OCI-LY3 (cell line): Measurements from ENCODE around the gene PRDM16.

Source experiments
- H2AFZ ChIP-seq: fragments of 200-600, 300-600 bp; shearing (Covaris generic); 2 replicates; pipeline ENCODE4 v1.6.0; 2014; ENCODE audit warnings: antibody characterized with exemption, low read depth, low read length
- H3K27ac ChIP-seq: fragments of 200-600, 300-600 bp; sonication (generic); 2 replicates; pipeline ENCODE4 v1.5.1; 2014; ENCODE audit warnings: mild to moderate bottlenecking, low read length, moderate library complexity, mixed read lengths
- H3K27me3 ChIP-seq: fragments of 200-600, 300-600 bp; sonication (generic); 2 replicates; pipeline ENCODE4 v1.6.1; 2014; ENCODE audit warnings: low read depth, low read length, mixed read lengths
- H3K36me3 ChIP-seq: fragments of 200-600, 300-600 bp; sonication (generic); replicated peaks from 2 replicates; pipeline ENCODE3; 2014; ENCODE audit warnings: low read depth, low read length, mixed read lengths
- H3K4me1 ChIP-seq: fragments of 300-600, 200-600 bp; sonication (generic); 2 replicates; pipeline ENCODE4 v1.6.1; 2014; ENCODE audit warnings: low read length, mixed read lengths
- H3K4me2 ChIP-seq: fragments of 200-600, 300-600 bp; sonication (generic); 2 replicates; pipeline ENCODE4 v1.6.1; 2014; ENCODE audit warnings: low read length, mixed read lengths
- H3K4me3 ChIP-seq: fragments of 300-600, 200-600 bp; sonication (generic); 2 replicates; pipeline ENCODE4 v1.5.1; 2014; ENCODE audit warnings: antibody characterized with exemption, mild to moderate bottlenecking, low read length, moderate library complexity
- H3K79me2 ChIP-seq: fragments of 300-600, 200-600 bp; shearing (Covaris generic); 2 replicates; pipeline ENCODE4 v1.6.1; 2014; ENCODE audit warnings: mild to moderate bottlenecking, low read length, mixed read lengths
- H3K9ac ChIP-seq: fragments of 300-600, 200-600 bp; shearing (Covaris generic); 2 replicates; pipeline ENCODE4 v1.6.0; 2014; ENCODE audit warnings: mild to moderate bottlenecking, low read length, moderate library complexity
- H3K9me3 ChIP-seq: fragments of 200-600, 300-600 bp; shearing (Covaris generic); 2 replicates; pipeline ENCODE4 v1.6.1; 2014; ENCODE audit warnings: low read length, mixed read lengths; ENCODE audit not compliant: insufficient read depth
- H4K20me1 ChIP-seq: fragments of 200-600, 300-600 bp; sonication (generic); 2 replicates; pipeline ENCODE4 v1.6.1; 2016; ENCODE audit warnings: low read length, mixed read lengths; ENCODE audit not compliant: insufficient read depth
- EZH2phosphoT487 ChIP-seq: fragments of 200-600 bp; shearing (Covaris generic); IDR thresholded peaks from 2 replicates; pipeline ENCODE4 v1.6.1; 2018; ENCODE audit warnings: antibody characterized with exemption, mixed run types, low read depth
- TF ChIP-seq, protein P1 (sequence below): fragments of 200-600, 300-600 bp; sonication (generic); IDR thresholded peaks from 2 replicates; pipeline ENCODE4 v1.5.1; 2014; ENCODE audit warnings: antibody characterized with exemption, low read length, low read depth

The PRDM16 gene

DNA sequence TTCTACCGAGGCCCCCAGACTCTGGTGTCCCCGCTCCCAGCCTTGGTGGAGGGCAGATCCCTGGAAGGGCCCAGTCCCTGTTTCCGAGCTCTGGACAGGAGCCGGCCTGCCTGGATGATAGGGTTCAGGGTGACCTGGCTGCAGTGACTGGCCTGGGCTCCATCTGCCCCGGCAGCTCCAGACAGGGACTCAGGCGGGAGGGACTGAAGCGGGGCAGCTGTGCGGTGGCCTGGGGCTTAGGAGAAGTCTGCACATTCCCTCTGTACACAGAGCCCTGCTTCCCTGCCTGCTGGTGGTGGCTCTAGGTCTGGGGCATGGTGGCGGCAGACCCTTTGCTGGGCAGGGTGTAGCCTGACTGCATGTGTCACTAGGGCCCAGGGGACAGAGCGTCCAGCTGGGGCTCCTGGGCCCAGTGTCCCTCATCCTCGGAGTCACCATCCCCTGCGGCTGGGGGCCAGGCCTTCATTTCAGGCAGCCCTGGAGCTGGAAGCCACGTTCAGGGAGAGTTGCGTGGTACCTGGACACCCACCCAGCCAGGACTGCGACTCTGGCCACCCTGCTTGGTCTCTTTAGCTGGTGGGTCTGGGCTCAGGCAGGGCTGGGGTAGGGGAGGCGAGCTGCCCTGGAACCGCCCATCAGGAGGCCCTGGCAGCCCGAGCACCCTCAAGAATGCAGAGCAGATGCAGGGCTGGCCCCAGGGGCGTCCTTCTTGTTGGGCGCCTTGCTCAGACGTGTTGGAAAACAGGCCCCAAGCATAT, 395.1 kb downstream of the PRDM16 start:
- no peaks in the 10 kb centered on the region for H3K36me3 ChIP-seq
- TF ChIP-seq, protein P1, sequence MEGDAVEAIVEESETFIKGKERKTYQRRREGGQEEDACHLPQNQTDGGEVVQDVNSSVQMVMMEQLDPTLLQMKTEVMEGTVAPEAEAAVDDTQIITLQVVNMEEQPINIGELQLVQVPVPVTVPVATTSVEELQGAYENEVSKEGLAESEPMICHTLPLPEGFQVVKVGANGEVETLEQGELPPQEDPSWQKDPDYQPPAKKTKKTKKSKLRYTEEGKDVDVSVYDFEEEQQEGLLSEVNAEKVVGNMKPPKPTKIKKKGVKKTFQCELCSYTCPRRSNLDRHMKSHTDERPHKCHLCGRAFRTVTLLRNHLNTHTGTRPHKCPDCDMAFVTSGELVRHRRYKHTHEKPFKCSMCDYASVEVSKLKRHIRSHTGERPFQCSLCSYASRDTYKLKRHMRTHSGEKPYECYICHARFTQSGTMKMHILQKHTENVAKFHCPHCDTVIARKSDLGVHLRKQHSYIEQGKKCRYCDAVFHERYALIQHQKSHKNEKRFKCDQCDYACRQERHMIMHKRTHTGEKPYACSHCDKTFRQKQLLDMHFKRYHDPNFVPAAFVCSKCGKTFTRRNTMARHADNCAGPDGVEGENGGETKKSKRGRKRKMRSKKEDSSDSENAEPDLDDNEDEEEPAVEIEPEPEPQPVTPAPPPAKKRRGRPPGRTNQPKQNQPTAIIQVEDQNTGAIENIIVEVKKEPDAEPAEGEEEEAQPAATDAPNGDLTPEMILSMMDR = no peak
- no peak for TF ChIP-seq EZH2phosphoT487
- H3K9ac ChIP-seq = no peak overlapping the region
- no peak overlapping the region for H2AFZ ChIP-seq
- H3K27ac ChIP-seq = no peak overlapping the region
- no peaks in the 10 kb centered on the region for H3K4me1 ChIP-seq
- no peaks in the 10 kb centered on the region for H4K20me1 ChIP-seq
- no peaks in the 10 kb centered on the region for H3K79me2 ChIP-seq
- no peak overlapping the region for H3K4me3 ChIP-seq
- H3K27me3 ChIP-seq = no peaks in the 10 kb centered on the region
- no peak overlapping the region for H3K4me2 ChIP-seq
- H3K9me3 ChIP-seq = no peaks in the 10 kb centered on the region

DNA sequence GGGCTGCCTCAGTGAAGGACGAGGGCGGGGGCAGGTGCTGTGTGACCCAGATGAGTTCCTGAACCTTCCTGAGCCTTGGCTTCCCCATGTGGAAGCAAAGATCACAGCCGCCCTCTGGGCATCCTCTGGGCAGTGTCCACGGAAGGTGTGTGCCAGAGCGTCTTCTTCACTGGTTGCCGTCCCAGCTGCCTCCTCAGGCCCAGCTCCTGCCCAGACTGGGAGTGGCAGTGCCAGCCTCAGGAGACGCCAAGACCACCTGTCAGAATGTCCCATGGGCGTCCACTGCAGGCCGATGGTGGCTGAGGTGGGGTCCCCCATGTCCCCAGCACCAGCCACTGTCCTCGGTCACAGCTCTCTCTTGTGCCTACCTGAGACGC, 395.6 kb downstream of the PRDM16 start:
- no peak overlapping the region for H3K9ac ChIP-seq
- no peaks in the 10 kb centered on the region for H4K20me1 ChIP-seq
- H3K4me3 ChIP-seq = no peak overlapping the region
- H2AFZ ChIP-seq = no peak overlapping the region
- no peak overlapping the region for H3K4me2 ChIP-seq
- no peaks in the 10 kb centered on the region for H3K36me3 ChIP-seq
- H3K4me1 ChIP-seq = no peaks in the 10 kb centered on the region
- no peaks in the 10 kb centered on the region for H3K27me3 ChIP-seq
- H3K27ac ChIP-seq = no peak overlapping the region
- no peaks in the 10 kb centered on the region for H3K9me3 ChIP-seq
- no peak for TF ChIP-seq EZH2phosphoT487
- TF ChIP-seq, protein P1 = no peak
- H3K79me2 ChIP-seq = no peaks in the 10 kb centered on the region

DNA sequence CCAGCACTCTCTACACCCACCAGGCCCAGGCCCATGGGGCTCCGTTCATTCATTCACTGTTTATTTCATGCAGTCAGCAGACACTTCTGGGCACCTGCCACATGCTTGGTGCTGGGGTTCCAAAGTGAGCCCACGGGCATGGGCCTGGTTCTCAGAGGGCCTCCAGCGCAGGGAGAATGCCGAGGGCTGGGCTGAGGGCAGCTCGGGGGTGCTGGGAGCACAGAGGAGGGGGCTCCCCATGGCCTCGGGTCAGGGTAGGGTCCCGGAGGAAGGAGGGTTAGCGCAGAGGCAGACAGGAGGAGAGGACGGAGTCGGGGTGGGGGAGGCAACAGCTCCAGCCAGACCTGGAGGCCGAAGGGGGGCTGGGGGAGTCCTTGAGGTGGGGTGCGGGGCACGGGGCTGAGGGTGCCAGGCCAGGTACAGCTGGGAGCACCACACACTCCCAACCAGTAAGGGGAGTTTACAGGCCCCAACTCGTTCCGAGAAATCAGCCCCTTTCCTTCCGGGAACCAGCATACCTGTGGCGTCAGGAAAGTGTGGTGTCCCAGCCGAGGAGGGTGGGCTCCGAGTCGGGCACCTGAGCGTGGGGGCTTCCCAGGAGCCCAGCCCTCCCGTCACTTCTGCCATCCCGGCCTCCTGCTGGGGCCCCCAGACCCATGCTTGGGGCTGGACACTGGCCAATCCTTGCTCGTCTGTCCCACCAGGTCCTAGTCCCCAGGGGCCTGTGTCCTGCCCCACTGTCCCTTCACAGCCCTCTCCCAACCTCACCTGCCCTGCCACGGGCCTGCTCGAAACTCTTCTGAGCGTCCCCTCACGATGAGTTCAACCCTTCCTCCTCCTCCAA, 396.3 kb downstream of the PRDM16 start:
- Histone ChIP-seq H3K27ac (no peak overlapping the region), H3K27me3 (no peaks in the 10 kb centered on the region), H3K36me3 (no peaks in the 10 kb centered on the region), H3K4me1 (no peaks in the 10 kb centered on the region), H3K9me3 (no peaks in the 10 kb centered on the region), H3K9ac (no peak overlapping the region), H2AFZ (no peak overlapping the region), H4K20me1 (no peaks in the 10 kb centered on the region), H3K4me2 (no peak overlapping the region), H3K79me2 (no peaks in the 10 kb centered on the region), H3K4me3 (no peak overlapping the region)
- no peak for TF ChIP-seq EZH2phosphoT487
- TF ChIP-seq, protein P1 = no peak

DNA sequence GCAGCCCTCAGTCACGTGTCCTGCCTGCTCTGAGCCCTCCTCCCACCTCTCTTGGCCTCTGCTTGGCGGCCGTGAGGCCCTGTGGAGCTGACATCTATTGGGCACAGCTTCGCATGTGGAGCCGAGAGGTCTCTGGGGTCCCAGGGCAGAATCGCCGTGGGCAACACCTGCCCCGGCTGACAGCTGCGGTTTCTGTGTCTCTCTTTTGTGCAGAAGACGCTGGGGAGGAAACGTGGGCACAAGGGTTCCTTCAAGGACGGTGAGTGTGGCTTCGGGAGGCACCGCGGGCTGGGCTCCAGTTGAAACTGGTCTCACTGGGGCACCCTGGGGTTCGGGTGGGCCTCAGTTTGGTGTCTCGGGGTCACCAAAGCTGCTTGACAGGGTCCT, 396.9 kb downstream of the PRDM16 start:
- no peaks in the 10 kb centered on the region for H3K79me2 ChIP-seq
- no peak overlapping the region for H2AFZ ChIP-seq
- H3K36me3 ChIP-seq = no peaks in the 10 kb centered on the region
- no peaks in the 10 kb centered on the region for H3K9me3 ChIP-seq
- no peaks in the 10 kb centered on the region for H4K20me1 ChIP-seq
- no peak for TF ChIP-seq EZH2phosphoT487
- TF ChIP-seq, protein P1 = no peak
- H3K4me3 ChIP-seq = no peak overlapping the region
- no peak overlapping the region for H3K4me2 ChIP-seq
- no peak overlapping the region for H3K9ac ChIP-seq
- no peak overlapping the region for H3K27ac ChIP-seq
- no peaks in the 10 kb centered on the region for H3K4me1 ChIP-seq
- H3K27me3 ChIP-seq = no peaks in the 10 kb centered on the region
